HEK293 (cell line): ENCODE data around the gene TFAM.

ENCODE experiments used
- CTCF ChIA-PET: fragments of 350-600 bp; formaldehyde crosslinking; extraction: SDS; loops from one replicate; lab custom pipeline; 2021; ENCODE audit warnings: antibody characterized with exemption; lab: Yijun Ruan, JAX
- POLR2A ChIA-PET: fragments of 300-600 bp; formaldehyde crosslinking; extraction: SDS; loops from one replicate; lab custom pipeline; 2020; ENCODE audit warnings: antibody characterized with exemption, inconsistent platforms; lab: Yijun Ruan, JAX
- H3K27ac ChIP-seq: fragments of 200-500 bp; sonication (Bioruptor generic); 2 replicates; pipeline ENCODE4 v1.5.1; 2014; ENCODE audit warnings: low read depth, low read length, control low read depth, inconsistent platforms; ENCODE audit errors: extremely low read depth
- H3K36me3 ChIP-seq, 2 experiments: fragments of 200-500 bp in 1 of 2; sonication (Bioruptor generic) in 1 of 2; 1 replicate in 1 of 2; 2 replicates in 1 of 2; pipeline ENCODE4 v1.5.1; 2014 to 2017; ENCODE audit warnings: inconsistent platforms in 2 of 2, low read length in 2 of 2; ENCODE audit not compliant: control insufficient read depth in 2 of 2, insufficient read depth in 1 of 2
- H3K4me1 ChIP-seq: fragments of 200-500 bp; sonication (Bioruptor generic); 2 replicates; pipeline ENCODE4 v1.5.1; 2014; ENCODE audit warnings: mild to moderate bottlenecking, low read length, inconsistent platforms; ENCODE audit not compliant: control insufficient read depth, insufficient read depth
- H3K4me3 ChIP-seq: 2 replicates; pipeline ENCODE4 v1.5.1; 2011; ENCODE audit warnings: low read depth, mild to moderate bottlenecking, control low read depth, low read length, moderate library complexity
- H3K9me3 ChIP-seq: fragments of 200-500 bp; sonication (Bioruptor generic); 2 replicates; pipeline ENCODE4 v1.5.1; 2014; ENCODE audit warnings: low read depth, low read length, inconsistent platforms; ENCODE audit not compliant: control insufficient read depth, insufficient read depth
- GLI2 ChIP-seq: fragments of 450-650 bp; formaldehyde crosslinking; IDR thresholded peaks from 2 replicates; pipeline ENCODE4; 2017; ENCODE audit warnings: missing biosample characterization, missing genetic modification characterization, low read depth, borderline replicate concordance
- GLI4 ChIP-seq: fragments of 450-650 bp; formaldehyde crosslinking; IDR thresholded peaks from 2 replicates; pipeline ENCODE4 v1.5.1; 2016; ENCODE audit warnings: missing biosample characterization, missing genetic modification characterization
- INSM2 ChIP-seq: fragments of 450-650 bp; formaldehyde crosslinking; IDR thresholded peaks from 2 replicates; pipeline ENCODE4 v1.5.1; 2016; ENCODE audit warnings: missing biosample characterization, missing genetic modification characterization
- OSR2 ChIP-seq: fragments of 450-650 bp; formaldehyde crosslinking; IDR thresholded peaks from 2 replicates; pipeline ENCODE4 v1.5.1; 2016; ENCODE audit warnings: missing biosample characterization, missing genetic modification characterization
- PATZ1 ChIP-seq: fragments of 450-650 bp; formaldehyde crosslinking; IDR thresholded peaks from 2 replicates; pipeline ENCODE4 v1.5.1; 2016; ENCODE audit warnings: missing biosample characterization, missing genetic modification characterization
- PRDM10 ChIP-seq: fragments of 450-650 bp; formaldehyde crosslinking; IDR thresholded peaks from 2 replicates; pipeline ENCODE4 v1.5.1; 2016; ENCODE audit warnings: missing biosample characterization, missing genetic modification characterization
- RBAK ChIP-seq: fragments of 450-650 bp; formaldehyde crosslinking; IDR thresholded peaks from 2 replicates; pipeline ENCODE4 v1.5.1; 2016; ENCODE audit warnings: missing biosample characterization, missing genetic modification characterization
- WT1 ChIP-seq: fragments of 450-650 bp; formaldehyde crosslinking; IDR thresholded peaks from 2 replicates; pipeline ENCODE4 v1.5.1; 2016; ENCODE audit warnings: missing biosample characterization, missing genetic modification characterization
- ZBTB44 ChIP-seq: fragments of 450-650 bp; IDR thresholded peaks from 2 replicates; pipeline ENCODE4 v1.5.1; 2018; ENCODE audit warnings: missing biosample characterization, mild to moderate bottlenecking, missing genetic modification characterization
- ZIC2 ChIP-seq: fragments of 450-650 bp; formaldehyde crosslinking; IDR thresholded peaks from 2 replicates; pipeline ENCODE4 v1.5.1; 2016; ENCODE audit warnings: missing biosample characterization, missing genetic modification characterization
- ZNF112 ChIP-seq: fragments of 450-650 bp; formaldehyde crosslinking; IDR thresholded peaks from 2 replicates; pipeline ENCODE4 v1.5.0; 2017; ENCODE audit warnings: missing biosample characterization, missing genetic modification characterization
- ZNF266 ChIP-seq: fragments of 450-650 bp; formaldehyde crosslinking; IDR thresholded peaks from 2 replicates; pipeline ENCODE4 v1.5.1; 2016; ENCODE audit warnings: missing biosample characterization, missing genetic modification characterization, low read depth
- ZNF292 ChIP-seq: fragments of 450-650 bp; formaldehyde crosslinking; IDR thresholded peaks from 2 replicates; pipeline ENCODE4 v1.5.1; 2016; ENCODE audit warnings: low read depth, missing biosample characterization, missing genetic modification characterization, borderline replicate concordance
- ZNF416 ChIP-seq: fragments of 450-650 bp; formaldehyde crosslinking; IDR thresholded peaks from 2 replicates; pipeline ENCODE4 v1.5.1; 2016; ENCODE audit warnings: missing biosample characterization, missing genetic modification characterization
- ZNF585B ChIP-seq: fragments of 450-650 bp; formaldehyde crosslinking; IDR thresholded peaks from 2 replicates; pipeline ENCODE4 v1.5.1; 2016; ENCODE audit warnings: missing biosample characterization, missing genetic modification characterization
- ZNF629 ChIP-seq: fragments of 450-650 bp; formaldehyde crosslinking; IDR thresholded peaks from 2 replicates; pipeline ENCODE4 v1.5.1; 2017; ENCODE audit warnings: missing biosample characterization, missing genetic modification characterization
- ZNF692 ChIP-seq: fragments of 450-650 bp; formaldehyde crosslinking; IDR thresholded peaks from 2 replicates; pipeline ENCODE4 v1.5.1; 2016; ENCODE audit warnings: missing biosample characterization, missing genetic modification characterization
- ZNF704 ChIP-seq: fragments of 450-650 bp; formaldehyde crosslinking; IDR thresholded peaks from 2 replicates; pipeline ENCODE4 v1.5.1; 2016; ENCODE audit warnings: missing biosample characterization, missing genetic modification characterization
- ZNF830 ChIP-seq: fragments of 450-650 bp; IDR thresholded peaks from 2 replicates; pipeline ENCODE4 v1.5.0; 2018; ENCODE audit warnings: missing biosample characterization, missing genetic modification characterization, low read depth, mild to moderate bottlenecking, moderate library complexity
- ZSCAN4 ChIP-seq: fragments of 450-650 bp; formaldehyde crosslinking; IDR thresholded peaks from 2 replicates; pipeline ENCODE4 v1.5.1; 2017; ENCODE audit warnings: missing biosample characterization, missing genetic modification characterization

Gene TFAM

GRCh38 chr10:58361353-58361752, 23.9 kb upstream of the TFAM start (continued):
- no peak for TF ChIP-seq ZBTB44
- TF ChIP-seq ZNF292 = no peak
- no peak for TF ChIP-seq ZSCAN4 (tag by site-specific recombination)
- no peak for TF ChIP-seq ZNF629 (tag by site-specific recombination)
- no peak for TF ChIP-seq PRDM10 (tag by site-specific recombination)
- no peak for TF ChIP-seq ZNF266 (tag by site-specific recombination)
- TF ChIP-seq ZNF704 (tag by site-specific recombination) = no peak
- no peak for TF ChIP-seq ZNF692 (tag by site-specific recombination)

GRCh38 chr10:58362027-58362789, 23.0 kb upstream of the TFAM start:
- no peak overlapping the region for H3K27ac ChIP-seq
- H3K36me3 ChIP-seq = peaks cover 0 to 13% of the 10 kb centered on the region in 2 experiments; a peak in 2 of 3 replicates
- no peak for TF ChIP-seq ZNF830
- TF ChIP-seq WT1 = peak; percentile 61
- TF ChIP-seq ZNF416 (tag by site-specific recombination) = no peak
- no peak for TF ChIP-seq OSR2 (tag by site-specific recombination)
- TF ChIP-seq ZNF585B = no peak
- H3K4me3 ChIP-seq = no peak overlapping the region
- no peaks in the 10 kb centered on the region for H3K9me3 ChIP-seq
- no peaks in the 10 kb centered on the region for H3K4me1 ChIP-seq
- ChIA-PET CTCF (interaction anchor here (1.0 kb wide), 1 partner anchor 1350 kb away, joined by 3 read pairs; no protein-coding TSS in a partner anchor), POLR2A (no interaction called here)

GRCh38 chr10:58367069-58367468, 18.1 kb upstream of the TFAM start:
- ChIA-PET POLR2A (no interaction called here), CTCF (interaction anchor here (1.0 kb wide), 1 partner anchor 23 kb away, joined by 3 read pairs; no protein-coding TSS in a partner anchor)
- H3K9me3 ChIP-seq = no peaks in the 10 kb centered on the region
- H3K4me3 ChIP-seq = no peak overlapping the region
- peaks cover 0 to 13% of the 10 kb centered on the region in 2 experiments for H3K36me3 ChIP-seq
- H3K4me1 ChIP-seq = no peaks in the 10 kb centered on the region
- H3K27ac ChIP-seq = no peak overlapping the region
- TF ChIP-seq ZNF112 (tag by site-specific recombination) (no peak), ZIC2 (no peak), GLI4 (tag by site-specific recombination) (no peak), RBAK (no peak), INSM2 (no peak), GLI2 (tag by site-specific recombination) (no peak), PATZ1 (tag by site-specific recombination) (no peak)
